OCI-M2 (cell line): ENCODE measurements around the gene PRKAR2B.
"Not testable (repeated sequence)": the region's sequence is repeated elsewhere in the genome, so short reads cannot be mapped to it uniquely, and the experiment has no call there.

Experiments used
- DNase-seq: peaks from one replicate; lab custom pipeline; 2025; ENCODE audit not compliant: unreplicated experiment; lab: John Stamatoyannopoulos, UW

The PRKAR2B gene

DNA sequence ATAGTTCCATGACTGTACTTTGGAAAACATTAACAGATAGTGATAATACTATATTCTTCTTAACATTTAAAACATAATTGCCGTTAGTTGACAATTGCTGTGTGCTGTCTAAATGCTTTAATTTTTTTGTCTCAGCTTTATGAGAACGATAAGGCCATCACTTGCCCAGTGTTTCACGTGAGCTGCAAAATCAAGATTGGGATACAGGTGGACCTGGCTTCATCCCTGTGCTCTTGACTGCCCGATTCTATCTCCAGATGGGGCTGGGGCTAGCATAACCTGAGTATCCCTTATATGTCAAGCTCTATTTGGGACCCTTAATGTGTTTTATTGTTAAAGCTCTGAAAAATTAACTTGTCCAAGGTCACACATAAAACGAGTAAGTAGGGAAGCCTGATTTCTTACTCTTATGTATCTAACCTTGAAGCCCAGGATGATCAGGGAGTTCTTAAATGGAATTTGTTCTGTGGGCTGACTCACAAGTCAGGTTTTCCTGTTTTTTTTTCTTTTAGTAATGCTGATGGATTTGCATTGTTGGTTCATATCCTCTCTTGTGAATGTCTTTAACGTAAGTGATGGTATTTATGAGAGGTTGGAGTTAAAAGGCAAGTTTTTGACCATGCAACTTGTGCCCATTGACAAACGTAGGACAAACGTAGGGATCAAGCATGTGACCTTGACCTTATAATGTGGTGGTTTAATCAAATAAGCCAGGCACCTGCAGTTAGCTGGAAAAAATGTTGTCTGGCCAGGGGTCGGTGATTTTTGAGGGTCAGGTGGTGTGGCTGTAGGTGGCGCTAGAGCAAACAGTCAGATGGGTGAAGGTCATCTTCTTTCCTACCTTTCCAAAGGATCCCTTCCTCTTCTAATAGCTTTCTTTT lies 3.6 kb downstream of the PRKAR2B start:
- no peak for DNase-seq

DNA sequence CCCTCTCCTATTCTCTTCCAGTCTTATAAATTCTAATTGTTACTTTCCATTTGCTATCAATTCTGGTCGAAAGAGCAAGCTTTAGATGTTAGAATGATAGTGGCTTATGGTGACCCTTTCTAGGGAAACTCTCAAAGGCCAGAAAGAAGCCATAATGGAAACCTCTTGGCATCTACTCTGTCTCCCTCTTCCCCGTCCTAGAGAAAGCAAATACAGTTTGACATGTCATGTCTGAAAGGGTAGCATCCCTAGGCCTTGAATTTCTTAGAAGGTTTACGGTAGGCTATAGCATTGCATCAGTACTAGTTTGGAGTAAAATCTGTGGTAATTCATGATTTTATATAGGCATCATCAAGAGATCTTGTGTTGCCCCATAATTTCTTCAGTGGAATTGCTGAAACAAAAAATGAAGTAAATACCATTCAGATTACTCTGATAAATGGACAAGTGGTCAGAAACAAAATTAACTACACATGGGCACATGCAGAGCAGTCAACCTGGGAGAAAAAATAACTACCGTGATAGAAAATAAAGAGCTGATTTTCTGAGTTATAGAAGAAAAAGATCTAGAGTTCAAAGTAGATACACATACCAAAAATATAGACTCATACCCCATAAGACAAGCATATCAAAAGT lies 4.4 kb downstream of the PRKAR2B start:
- no peak for DNase-seq

DNA sequence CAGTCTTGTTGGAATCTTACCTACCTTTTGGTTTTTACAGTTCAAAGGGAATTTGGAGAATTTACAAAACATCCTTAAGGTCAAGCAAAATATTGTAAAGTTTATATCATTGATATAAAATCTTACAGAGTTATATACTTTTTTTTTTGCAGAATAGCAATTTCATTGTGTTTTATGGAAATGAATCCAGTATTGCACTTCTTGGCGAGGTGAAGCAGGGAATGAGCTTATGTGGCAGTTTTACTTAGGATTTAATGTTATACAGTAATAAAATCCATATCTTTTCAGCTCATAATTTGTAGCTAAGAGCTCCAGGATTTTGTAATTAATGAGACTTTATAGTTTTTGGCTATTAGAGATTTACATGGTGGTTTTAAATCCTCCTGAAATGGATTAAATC lies 5.0 kb downstream of the PRKAR2B start:
- DNase-seq = no peak

DNA sequence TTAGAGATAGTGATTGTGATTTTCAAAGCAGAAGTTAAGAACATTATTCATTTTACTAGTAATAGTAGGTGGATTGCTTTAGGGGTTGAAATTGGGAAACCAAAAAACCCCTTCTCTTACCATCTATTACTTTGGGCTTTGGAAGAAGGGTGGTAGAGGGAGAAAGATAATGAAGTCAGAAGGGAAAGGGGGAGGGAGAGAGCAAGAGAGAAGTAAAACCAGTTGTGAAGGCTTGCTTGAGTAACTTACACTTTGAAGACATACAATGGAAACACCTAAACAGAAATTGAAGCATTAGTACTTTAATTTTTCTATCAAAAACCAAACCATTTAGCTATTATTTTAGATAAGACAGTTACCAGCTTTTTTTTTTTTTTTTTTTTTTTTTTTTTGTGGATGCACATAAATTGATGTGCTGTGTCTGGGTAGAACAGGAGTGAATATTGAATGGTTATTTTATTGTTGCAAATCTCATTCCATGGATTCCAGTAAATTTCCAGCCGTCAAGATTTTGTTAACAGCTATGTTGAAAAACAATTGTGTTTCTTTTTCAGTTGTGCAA lies 5.5 kb downstream of the PRKAR2B start:
- DNase-seq = no peak

DNA sequence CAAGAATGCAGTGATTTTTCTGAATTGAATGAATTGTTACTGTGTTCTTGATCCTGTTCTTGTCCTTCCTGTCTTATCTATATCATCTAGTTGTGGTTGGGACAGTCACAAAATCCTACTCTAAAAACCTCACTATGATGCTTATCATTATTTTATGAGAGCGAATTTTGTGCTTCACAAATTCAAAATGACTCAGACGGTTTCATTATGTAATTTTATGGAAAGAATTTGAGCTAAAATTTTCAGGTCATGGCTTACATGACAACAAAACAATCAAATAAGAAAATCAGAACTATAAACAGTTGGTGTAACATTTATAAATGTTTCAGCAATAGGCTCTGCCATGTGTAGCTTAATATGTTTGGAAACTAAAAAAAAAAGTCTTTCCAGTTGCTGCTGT lies 6.9 kb downstream of the PRKAR2B start:
- no peak for DNase-seq

DNA sequence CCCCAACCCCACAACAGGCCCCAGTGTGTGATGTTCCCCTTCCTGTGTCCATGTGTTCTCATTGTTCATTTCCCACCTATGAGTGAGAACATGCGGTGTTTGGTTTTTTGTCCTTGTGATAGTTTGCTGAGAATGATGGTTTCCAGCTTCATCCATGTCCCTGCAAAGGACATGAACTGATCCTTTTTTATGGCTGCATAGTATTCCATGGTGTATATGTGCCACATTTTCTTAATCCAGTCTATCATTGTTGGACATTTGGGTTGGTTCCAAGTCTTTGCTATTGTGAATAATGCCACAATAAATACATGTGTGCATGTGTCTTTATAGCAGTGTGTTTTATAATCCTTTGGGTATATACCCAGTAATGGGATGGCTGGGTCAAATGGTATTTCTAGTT lies 10.5 kb downstream of the PRKAR2B start:
- not testable (repeated sequence) for DNase-seq

DNA sequence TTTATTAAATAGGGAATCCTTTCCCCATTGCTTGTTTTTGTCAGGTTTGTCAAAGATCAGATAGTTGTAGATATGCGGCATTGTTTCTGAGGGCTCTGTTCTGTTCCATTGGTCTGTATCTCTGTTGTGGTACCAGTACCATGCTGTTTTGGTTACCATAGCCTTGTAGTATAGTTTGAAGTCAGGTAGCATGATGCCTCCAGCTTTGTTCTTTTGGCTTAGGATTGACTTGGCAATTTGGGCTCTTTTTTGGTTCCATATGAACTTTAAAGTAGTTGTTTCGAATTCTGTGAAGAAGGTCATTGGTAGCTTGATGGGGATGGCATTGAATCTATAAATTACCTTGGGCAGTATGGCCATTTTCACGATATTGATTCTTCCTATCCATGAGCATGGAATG lies 11.6 kb downstream of the PRKAR2B start:
- DNase-seq = not testable (repeated sequence)

DNA sequence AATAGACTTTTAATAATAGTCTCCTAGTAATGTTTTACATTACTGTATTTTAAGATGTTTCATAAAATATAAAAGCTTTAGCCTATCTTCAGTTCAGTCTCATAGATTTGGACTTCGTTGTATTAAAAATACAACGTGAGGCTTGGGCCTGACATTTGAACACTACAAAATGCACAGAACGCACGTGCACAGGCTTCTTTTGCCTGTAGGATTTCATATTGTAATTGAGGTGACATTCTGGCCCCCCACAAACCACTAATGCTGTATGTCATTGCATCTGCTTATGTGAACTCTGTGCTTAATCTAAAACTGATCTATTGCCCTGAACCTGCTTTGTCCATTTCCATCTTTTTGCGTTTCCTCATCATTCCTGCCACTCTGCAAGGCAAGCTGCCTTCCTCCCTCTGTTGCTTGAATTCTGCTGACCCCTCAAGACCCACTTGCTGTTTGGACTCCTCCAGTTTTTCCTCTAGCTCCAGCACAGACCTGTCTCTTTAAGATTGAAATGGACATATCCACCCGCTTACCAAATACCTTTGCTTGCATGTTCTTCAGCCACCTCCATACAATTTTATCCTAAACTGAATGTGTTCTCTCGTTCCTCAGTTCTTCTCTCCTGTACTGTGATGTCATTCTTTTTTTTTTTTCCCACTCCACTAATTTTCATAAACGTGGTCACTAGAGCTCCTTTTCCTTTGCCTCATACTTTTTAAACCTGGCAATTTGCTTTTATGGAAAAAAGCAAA lies 12.4 kb downstream of the PRKAR2B start:
- no peak for DNase-seq

DNA sequence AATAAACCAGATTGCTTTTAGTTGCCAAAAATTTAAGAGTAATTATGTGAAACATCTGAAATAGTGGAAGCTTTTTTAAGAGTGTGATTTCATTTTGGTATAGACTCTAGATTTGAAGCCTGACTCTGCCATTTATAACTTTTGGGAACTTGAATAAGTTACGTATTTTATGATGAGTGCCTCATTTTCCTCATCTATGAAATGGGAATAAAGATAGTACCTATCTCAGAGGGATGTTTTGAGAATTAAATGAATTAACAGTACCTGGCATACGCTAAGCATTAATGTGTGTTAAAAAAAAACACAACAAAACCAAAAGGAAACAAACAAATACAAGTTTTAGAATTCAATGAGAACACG lies 12.9 kb downstream of the PRKAR2B start:
- no peak for DNase-seq

DNA sequence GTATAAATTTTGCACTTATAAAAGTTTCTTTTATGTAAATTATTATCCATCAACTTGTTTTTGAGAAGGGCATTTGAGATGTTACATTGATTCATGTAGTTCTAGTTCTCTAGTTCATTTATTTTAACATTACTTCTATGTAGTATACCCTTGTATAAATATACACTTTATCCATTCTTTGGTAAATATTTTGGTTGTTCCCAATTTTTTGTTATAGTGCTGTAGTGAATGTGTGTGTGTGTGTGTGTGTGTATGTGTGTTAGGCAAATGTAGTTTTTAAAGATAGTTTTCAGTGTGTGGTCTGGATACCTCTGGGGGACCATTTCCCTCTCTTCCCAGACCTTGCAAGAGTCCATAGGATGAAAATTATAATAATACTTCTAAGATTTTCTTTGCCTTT lies 15.0 kb downstream of the PRKAR2B start:
- no peak for DNase-seq

DNA sequence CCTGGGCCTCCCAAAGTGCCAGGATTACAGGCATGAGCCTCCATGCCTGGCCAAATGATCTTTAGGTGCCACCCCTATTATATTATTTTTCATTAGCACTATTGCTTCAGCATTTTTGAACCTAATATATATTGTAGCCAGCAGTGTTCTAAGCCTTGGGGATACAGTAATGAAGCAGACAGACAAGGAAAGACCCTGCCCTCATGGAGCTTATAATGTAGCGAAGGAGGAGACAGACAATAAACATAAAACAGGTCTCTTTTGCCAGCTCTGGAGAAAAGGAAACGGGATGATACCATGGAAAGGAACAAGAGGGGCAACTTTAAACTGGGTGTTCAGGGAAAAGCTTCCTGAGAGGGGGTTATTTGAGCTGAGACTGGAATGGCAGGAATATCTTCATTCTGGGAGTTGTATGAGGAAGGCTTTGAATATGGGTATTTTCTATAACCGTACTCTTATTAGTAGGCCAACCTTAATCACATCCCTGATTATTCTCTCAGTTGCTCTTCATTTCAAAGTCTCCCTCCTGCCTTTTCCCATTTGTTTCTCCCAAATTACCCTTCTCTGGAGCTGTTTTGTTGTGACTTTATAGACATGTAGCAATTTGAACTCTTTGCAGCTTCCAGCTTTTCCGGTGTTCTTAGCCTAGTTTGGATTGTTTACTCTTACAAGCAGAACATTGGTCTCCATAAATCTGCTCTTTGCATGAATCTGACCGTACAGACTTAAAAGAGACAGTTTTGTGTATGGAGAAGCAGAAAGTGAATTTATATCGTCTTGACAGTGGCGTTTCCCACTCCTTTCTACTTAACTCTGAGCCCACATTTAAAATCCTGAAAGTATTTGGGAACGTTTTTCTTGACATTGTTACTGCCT lies 19.0 kb downstream of the PRKAR2B start:
- DNase-seq = no peak

DNA sequence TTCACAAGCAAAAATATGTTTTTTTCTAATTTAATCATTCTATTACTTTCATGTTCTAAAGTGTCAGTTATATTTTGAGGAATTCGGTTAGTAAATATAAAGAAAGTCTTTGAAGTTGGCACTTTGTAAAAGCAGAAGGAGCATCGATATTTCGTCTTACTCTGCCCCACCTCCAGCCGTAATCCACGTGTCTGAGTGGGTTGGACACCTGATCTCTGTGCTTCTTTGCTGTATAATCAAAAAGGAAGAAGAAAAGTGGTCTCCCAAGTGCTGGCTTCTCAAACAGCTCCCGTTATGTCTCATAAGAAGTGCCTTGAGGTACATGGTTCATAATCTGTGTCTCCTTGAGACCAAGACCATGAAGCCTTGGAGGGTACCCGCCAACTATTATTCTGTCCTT lies 19.8 kb downstream of the PRKAR2B start:
- DNase-seq = no peak

DNA sequence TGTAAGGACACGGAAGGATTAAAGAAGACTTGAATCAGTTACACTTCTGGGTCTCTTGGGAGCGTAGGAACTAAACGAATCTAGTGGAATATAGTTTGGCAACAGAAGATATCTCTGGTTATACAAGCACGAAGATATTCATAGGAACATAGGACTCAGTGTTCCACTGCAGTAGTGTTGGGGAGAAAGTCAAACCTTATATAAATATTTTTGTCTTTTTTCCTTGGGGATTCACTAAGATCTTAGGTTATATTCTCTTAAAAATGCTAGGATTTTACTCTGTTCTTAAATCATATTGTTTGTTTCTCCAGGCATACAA lies 21.4 kb downstream of the PRKAR2B start:
- no peak for DNase-seq

DNA sequence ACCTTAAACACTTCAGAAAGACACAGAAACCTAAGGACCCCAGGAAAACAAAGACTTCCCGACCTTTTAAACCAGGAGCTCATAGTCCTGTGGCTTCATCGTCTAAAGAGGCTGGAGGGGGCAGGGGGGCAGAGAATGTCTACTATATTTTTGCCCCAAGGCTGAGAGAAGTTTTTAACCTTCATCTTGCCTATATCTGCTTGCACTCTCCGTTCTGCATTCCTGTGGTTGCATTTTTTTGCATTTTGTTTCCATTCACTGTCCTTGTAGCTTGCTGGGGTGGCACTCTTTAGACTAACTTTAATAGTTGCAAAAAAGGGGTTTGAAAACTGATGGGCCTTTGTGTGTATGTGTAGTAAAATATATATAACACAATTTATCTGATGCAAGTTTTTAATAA lies 23.7 kb downstream of the PRKAR2B start:
- no peak for DNase-seq

DNA sequence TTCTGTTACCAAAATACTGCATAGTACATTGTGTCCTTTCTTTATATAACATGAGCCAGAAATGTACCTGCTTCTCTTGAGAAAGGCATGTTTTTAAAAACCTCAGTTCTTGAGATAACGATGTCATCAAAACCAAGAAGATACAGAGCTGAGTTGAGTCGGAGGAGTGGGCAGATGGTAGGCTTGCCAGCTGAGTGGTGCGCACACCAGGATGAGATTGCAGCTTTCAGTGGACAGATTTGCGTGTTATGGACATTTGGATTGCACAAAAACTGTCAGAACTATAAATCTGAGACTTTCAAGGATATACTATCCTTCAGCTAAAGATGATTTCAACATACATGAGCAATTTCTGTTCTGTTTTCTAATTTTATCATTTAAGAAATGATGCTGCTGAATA lies 25.0 kb downstream of the PRKAR2B start:
- DNase-seq = no peak

DNA sequence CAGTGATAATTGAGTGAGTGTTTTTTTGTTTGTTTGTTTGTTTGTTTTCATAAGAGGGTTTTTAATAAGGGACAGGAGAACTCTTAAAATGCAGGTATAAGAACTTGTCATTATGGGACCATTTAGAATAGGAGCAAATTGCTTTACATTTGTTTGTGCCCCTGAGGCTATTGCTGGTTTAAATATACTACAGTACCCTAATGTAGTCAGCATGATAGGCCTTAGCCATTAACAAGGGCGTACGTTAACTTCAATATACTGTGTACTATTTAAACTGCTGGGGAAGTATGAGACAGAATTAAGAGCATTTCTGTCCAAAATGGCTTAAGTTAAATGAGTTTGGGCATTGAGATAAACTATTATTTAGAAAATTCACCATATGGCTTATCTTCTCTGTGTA lies 26.2 kb downstream of the PRKAR2B start:
- no peak for DNase-seq

DNA sequence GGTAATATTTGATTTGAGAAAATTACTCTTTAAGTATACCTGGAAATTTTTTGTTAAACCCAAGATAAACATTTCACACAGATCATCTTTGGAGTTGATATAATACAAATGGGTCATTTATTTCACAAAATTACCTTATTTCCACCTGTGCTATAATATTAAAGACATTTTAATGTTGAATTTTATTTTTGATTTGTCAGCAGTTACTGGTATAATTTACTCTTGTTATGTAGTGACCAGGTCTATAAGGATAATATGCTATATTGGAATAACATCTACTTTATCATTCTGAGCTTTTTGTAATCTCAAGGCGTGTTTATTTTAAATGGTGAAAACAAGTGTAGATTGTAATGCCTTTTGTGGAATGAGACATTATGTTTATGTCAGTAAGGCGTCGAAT lies 26.6 kb downstream of the PRKAR2B start:
- no peak for DNase-seq

DNA sequence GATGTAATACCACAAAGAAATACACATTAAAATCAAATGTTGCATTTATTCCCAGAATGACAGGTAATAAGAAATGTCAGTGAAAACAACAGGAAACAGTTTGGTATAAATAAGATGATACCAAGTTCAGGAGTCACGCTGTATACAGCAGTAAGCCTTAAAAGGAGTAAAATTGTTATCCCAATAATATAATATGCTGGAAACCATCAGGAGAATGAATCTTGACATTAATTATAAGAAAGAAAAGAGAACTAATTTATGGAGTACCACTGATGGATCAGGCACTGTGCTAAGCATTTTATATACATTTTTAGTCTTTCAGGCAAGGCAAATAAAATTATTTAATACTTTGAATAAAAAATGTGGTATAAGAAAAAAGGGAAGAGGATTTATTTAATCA lies 27.6 kb downstream of the PRKAR2B start:
- DNase-seq = no peak

DNA sequence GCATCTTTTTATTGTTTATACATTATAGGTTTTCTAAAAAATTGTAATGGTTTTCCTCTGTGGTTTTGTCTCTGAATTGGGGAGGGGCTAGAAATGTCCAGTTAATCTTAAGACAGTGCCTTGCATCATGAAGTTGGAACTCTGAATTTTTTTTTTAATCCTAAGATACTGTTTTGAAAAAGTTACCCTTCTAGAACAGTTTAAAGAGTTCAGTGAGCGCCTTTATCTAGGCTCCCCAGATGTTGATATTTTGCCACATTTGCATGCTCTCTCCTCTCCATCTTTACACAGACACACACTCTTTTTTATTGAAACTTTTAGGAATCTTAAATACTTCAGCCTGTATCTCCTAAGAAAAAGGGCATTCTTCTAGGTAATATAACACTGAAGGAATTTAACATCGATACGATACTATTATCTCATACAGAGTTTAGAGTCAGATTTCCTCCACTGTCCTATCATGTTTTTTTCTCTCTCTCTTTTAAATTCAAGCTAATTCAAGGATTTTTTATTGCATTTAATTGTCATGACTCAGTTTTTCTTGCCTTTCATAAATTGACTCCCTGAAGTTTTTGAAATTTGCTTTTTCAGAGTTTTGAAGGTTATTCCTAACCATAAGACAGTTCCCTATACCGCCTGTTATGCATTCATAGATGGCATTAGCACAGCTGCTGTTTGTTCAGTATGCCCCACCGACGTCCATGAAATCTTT lies 31.5 kb downstream of the PRKAR2B start:
- DNase-seq = no peak
